A549 (cell line): Measurements from ENCODE around the gene PKM. TPM values are rescaled to one million over a fixed set of nuclear protein-coding genes. Genes with fewer than 3 reads are reported as not detected.

ENCODE experiments used
- ATAC-seq, 2 experiments: fragments of 200-7000 bp in 1 of 2; fragments of >200 bp in 1 of 2; cut with Nextera tagmentation in 1 of 2; cut with Tn5 transposase in 1 of 2; 3 replicates each; pipeline versions ENCODE4 v1.8.0 to v1.9.1; 2018 to 2020; ENCODE audit warnings: mild to moderate bottlenecking in 1 of 2, moderate library complexity in 1 of 2
- CTCF ChIA-PET: fragments of 300-600 bp; sonication (Branson Sonifier 250); formaldehyde crosslinking; extraction: SDS; loops from one replicate; lab custom pipeline; 2021; ENCODE audit warnings: antibody characterized with exemption, inconsistent platforms; lab: Yijun Ruan, JAX
- POLR2A ChIA-PET: fragments of 350-600 bp; formaldehyde crosslinking; extraction: SDS; loops from one replicate; lab custom pipeline; 2021; ENCODE audit warnings: antibody characterized with exemption, inconsistent platforms; lab: Yijun Ruan, JAX
- DNase-seq, 2 experiments: peaks; one replicate each; pipeline versions ENCODE4 v3.0.0 to v3.0.0-alpha.2; 2011 to 2016; ENCODE audit warnings: low read depth in 1 of 2, low spot score in 1 of 2
- FAIRE-seq: peaks from 2 replicates; lab custom pipeline; 2011; peaks lifted over from hg19 to GRCh38; lab: Jason Lieb, UNC
- H3K27ac ChIP-seq, 2 experiments: fragments of >200 bp; sonication (Bioruptor Twin); formaldehyde crosslinking; 3 replicates each; pipeline ENCODE4 v1.5.1; 2016 to 2017
- H3K4me1 ChIP-seq: fragments of >200 bp; sonication (Bioruptor Twin); formaldehyde crosslinking; 3 replicates; pipeline ENCODE4 v1.6.1; 2016
- H3K4me2 ChIP-seq: fragments of >200 bp; sonication (Bioruptor Twin); formaldehyde crosslinking; 3 replicates; pipeline ENCODE4 v1.6.1; 2016
- H3K4me3 ChIP-seq: fragments of >200 bp; sonication (Bioruptor Twin); formaldehyde crosslinking; 3 replicates; pipeline ENCODE4 v1.5.1; 2016
- H3K9me3 ChIP-seq: fragments of >200 bp; sonication (Bioruptor Twin); formaldehyde crosslinking; 3 replicates; pipeline ENCODE4 v1.6.1; 2016
- BCL3 ChIP-seq: fragments of >200 bp; sonication (Bioruptor Twin); formaldehyde crosslinking; IDR thresholded peaks from 3 replicates; pipeline ENCODE4 v1.6.1; 2016
- BHLHE40 ChIP-seq: IDR thresholded peaks from 2 replicates; pipeline ENCODE4 v1.6.1; 2012; ENCODE audit warnings: low read depth, low read length, inconsistent platforms
- CBX8 ChIP-seq: fragments of 200-600 bp; sonication (generic); IDR thresholded peaks from 2 replicates; pipeline ENCODE4 v1.6.1; 2016
- CHD2 ChIP-seq: fragments of 150-350 bp; IDR thresholded peaks from 2 replicates; pipeline ENCODE4 v1.6.1; 2014; ENCODE audit warnings: low read length; ENCODE audit not compliant: partially characterized antibody
- EHMT2 ChIP-seq: fragments of 200-600 bp; sonication (generic); IDR thresholded peaks from 2 replicates; pipeline ENCODE4 v1.6.1; 2016; ENCODE audit warnings: antibody characterized with exemption, low read depth, mild to moderate bottlenecking, moderate library complexity
- FOSL2 ChIP-seq, 2 experiments: fragments of 450-650 bp in 1 of 2; fragments of >200 bp in 1 of 2; sonication (Bioruptor Twin) in 1 of 2; formaldehyde crosslinking; IDR thresholded peaks; 2 replicates each; pipeline versions ENCODE4 v1.5.0 to v1.6.1; 2016 to 2020; ENCODE audit warnings: mild to moderate bottlenecking in 1 of 2, moderate library complexity in 1 of 2
- HDAC2 ChIP-seq: fragments of 200-600 bp; sonication (generic); IDR thresholded peaks from 2 replicates; pipeline ENCODE4 v1.6.1; 2016
- HOXA7 ChIP-seq: fragments of 250-450 bp; sonication (Bioruptor Pico); IDR thresholded peaks from 2 replicates; pipeline ENCODE4 v1.5.0; 2020; ENCODE audit warnings: mild to moderate bottlenecking, moderate library complexity
- JUNB ChIP-seq: fragments of >200 bp; sonication (Bioruptor Twin); formaldehyde crosslinking; IDR thresholded peaks from 2 replicates; pipeline ENCODE4 v1.6.1; 2016
- MAFK ChIP-seq: fragments of 450-650 bp; IDR thresholded peaks from 2 replicates; pipeline ENCODE4 v1.6.1; 2014; ENCODE audit not compliant: partially characterized antibody
- MYC ChIP-seq: IDR thresholded peaks from 2 replicates; pipeline ENCODE4 v1.6.1; 2012; ENCODE audit warnings: mild to moderate bottlenecking, inconsistent platforms, low read length, improper control_type of control experiment, borderline replicate concordance
- NFE2L2 ChIP-seq: fragments of 150-350 bp; conservative IDR thresholded peaks from 2 replicates; pipeline ENCODE4 v1.6.1; 2014; ENCODE audit warnings: low read length
- NPAS2 ChIP-seq: fragments of 250-450 bp; sonication (Bioruptor Pico); IDR thresholded peaks from 2 replicates; pipeline ENCODE4 v1.8.0; 2022; ENCODE audit warnings: mild to moderate bottlenecking, moderate library complexity, borderline replicate concordance
- POLR2AphosphoS2 ChIP-seq: conservative IDR thresholded peaks from 2 replicates; pipeline ENCODE4 v1.6.1; 2012; ENCODE audit warnings: low read length, improper control_type of control experiment, inconsistent platforms
- SREBF2 ChIP-seq: fragments of 450-650 bp; IDR thresholded peaks from 2 replicates; pipeline ENCODE4 v1.6.1; 2014; ENCODE audit warnings: mild to moderate bottlenecking, moderate library complexity
- TFCP2L1 ChIP-seq: fragments of 250-450 bp; sonication (Bioruptor Pico); IDR thresholded peaks from 2 replicates; pipeline ENCODE4 v1.5.0; 2021; ENCODE audit warnings: mild to moderate bottlenecking
- ZC3H11A ChIP-seq: fragments of 450-650 bp; IDR thresholded peaks from 2 replicates; pipeline ENCODE4 v1.6.1; 2014; ENCODE audit warnings: antibody characterized with exemption, mild to moderate bottlenecking
- ZFP36 ChIP-seq: fragments of 450-650 bp; IDR thresholded peaks from 2 replicates; pipeline ENCODE4 v1.6.1; 2014; ENCODE audit warnings: borderline replicate concordance; ENCODE audit not compliant: partially characterized antibody
- WGBS: methylation state at CpG from one replicate; pipeline ENCODE4 v1.1.6; 2017; ENCODE audit errors: missing lambda C conversion rate; 5-methylcytosine and 5-hydroxymethylcytosine counted together
- polyA plus RNA-seq, 4 experiments: library from polyadenylated mRNA; depleted of rRNA in 3 of 4; stranded (reverse); fragments of >200 nt; fragmentation: RNase III in 1 of 4; extraction: RNeasy Plus Mini Kit Qiagen cat#74134 plus additional on column Dnase treatment in 1 of 4; gene quantifications; 2 replicates in 3 of 4; 3 replicates in 1 of 4; pipeline ENCODE4 v1.2.3, GENCODE V29; 2011 to 2017
- TF ChIP-seq, protein P1 (sequence below): IDR thresholded peaks from 2 replicates; pipeline ENCODE4 v1.6.1; 2012
- TF ChIP-seq, protein P2 (sequence below): IDR thresholded peaks from 2 replicates; pipeline ENCODE4 v1.6.1; 2012
- TF ChIP-seq, protein P3 (sequence below): IDR thresholded peaks from 2 replicates; pipeline ENCODE4 v1.6.1; 2012; ENCODE audit warnings: low read depth, borderline replicate concordance

Gene PKM
- polyA plus RNA-seq, 2 of the 4 experiments (the other 2 are of a cell fraction), result 3,443 to 3,848 TPM

GRCh38 chr15:72227720-72228119 lies 3.3 kb downstream of the PKM start:
- Histone ChIP-seq H3K4me1 (peaks cover 54% of the 10 kb centered on the region), H3K4me2 (peak overlapping the region; percentile 97), H3K27ac (peak overlapping the region; percentile 97)
- 2% methylated on average over 4 of the region's 4 CpGs for WGBS
- CTCF ChIA-PET, result interaction anchor here (0.6 to 31.1 kb wide), 7 partner anchors 10 to 279 kb away, joined by 3 to 644 read pairs (median 6); partner anchors contain the start of gene GRAMD2A
- no peak for FAIRE-seq
- peak; percentile 49; the same call in 1 of the 2 replicates for TF ChIP-seq TFCP2L1
- no peak for TF ChIP-seq NPAS2 (CRISPR knock-in tag)
- no peak for TF ChIP-seq ZC3H11A
- no peak for TF ChIP-seq SREBF2
- TF ChIP-seq HOXA7, result no peak
- TF ChIP-seq HDAC2, result no peak
- peak; percentile 48; the same call in 1 of the 2 replicates for TF ChIP-seq NFE2L2
- TF ChIP-seq CHD2, result no peak
- TF ChIP-seq, protein P1, sequence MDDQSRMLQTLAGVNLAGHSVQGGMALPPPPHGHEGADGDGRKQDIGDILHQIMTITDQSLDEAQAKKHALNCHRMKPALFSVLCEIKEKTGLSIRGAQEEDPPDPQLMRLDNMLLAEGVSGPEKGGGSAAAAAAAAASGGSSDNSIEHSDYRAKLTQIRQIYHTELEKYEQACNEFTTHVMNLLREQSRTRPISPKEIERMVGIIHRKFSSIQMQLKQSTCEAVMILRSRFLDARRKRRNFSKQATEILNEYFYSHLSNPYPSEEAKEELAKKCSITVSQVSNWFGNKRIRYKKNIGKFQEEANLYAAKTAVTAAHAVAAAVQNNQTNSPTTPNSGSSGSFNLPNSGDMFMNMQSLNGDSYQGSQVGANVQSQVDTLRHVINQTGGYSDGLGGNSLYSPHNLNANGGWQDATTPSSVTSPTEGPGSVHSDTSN, result no peak
- peak; percentile 62 for TF ChIP-seq MAFK
- TF ChIP-seq, all 56 proteins: peak for 3
- DNase-seq (no peak), ATAC-seq (no peak)
- POLR2A ChIA-PET, result interaction anchor here (0.6 to 2.5 kb wide), 12 partner anchors 9 to 475 kb away, joined by 3 to 48 read pairs (median 6); partner anchors contain the start of genes GRAMD2A, MYO9A and SENP8
- Histone ChIP-seq H3K4me3 (peak overlapping the region; percentile 91), H3K9me3 (no peaks in the 10 kb centered on the region)

GRCh38 chr15:72227192-72227586 lies 3.8 kb downstream of the PKM start:
- H3K4me1 ChIP-seq, result peaks cover 55% of the 10 kb centered on the region
- no peaks in the 10 kb centered on the region for H3K9me3 ChIP-seq
- TF ChIP-seq MYC (0 out of 2 replicates have a peak, but pooled peaks have one; percentile 4), EHMT2 (0 out of 2 replicates have a peak, but pooled peaks have one; percentile 29), BHLHE40 (no peak), FOSL2 (IDR thresholded peaks at IDR 0.05) (peak; percentile 66), FOSL2 (CRISPR knock-in tag; IDR thresholded peaks at IDR 0.05) (peak; percentile 81), JUNB (peak; percentile 28; the same call in 1 of the 2 replicates)
- ATAC-seq (no peak), DNase-seq (peak in 1 of 2 experiments; percentile 71), FAIRE-seq (no peak)
- ChIA-PET CTCF (interaction anchor here (0.7 to 31.1 kb wide), 18 partner anchors 11 to 475 kb away, joined by 3 to 644 read pairs (median 4); partner anchors contain the start of gene GRAMD2A), POLR2A (interaction anchor here (1.1 to 2.5 kb wide), 17 partner anchors 9 to 475 kb away, joined by 3 to 48 read pairs (median 7); partner anchors contain the start of genes GRAMD2A, MYO9A and SENP8)
- peak overlapping the region; percentile 97 for H3K27ac ChIP-seq
- H3K4me2 ChIP-seq, result peak overlapping the region; percentile 97
- H3K4me3 ChIP-seq, result peak overlapping the region; percentile 91
- WGBS, result 2% methylated on average over 8 of the region's 8 CpGs

DNA sequence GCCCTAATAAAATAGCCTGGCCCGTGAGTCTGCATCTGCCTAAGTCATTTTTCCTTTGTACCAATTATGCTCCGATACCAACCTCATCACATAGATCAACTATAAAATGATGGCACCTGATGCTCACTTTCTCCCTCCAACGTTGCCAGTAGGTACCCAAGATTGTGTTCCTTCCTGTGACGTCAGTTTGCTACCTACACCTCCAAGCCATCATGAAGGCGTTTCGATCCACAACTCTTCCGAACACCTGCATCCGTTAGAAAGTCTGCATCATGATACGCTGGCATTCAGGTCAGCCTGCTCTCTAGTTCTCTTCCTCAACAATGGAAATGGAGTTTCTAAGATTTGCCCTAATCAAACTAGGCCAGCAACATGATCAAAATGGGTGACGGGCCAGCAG lies 7.7 kb downstream of the PKM start:
- WGBS, result 75% methylated on average over 10 of the region's 10 CpGs

More for the DNA sequence above, 7.7 kb downstream of the PKM start:
- POLR2A ChIA-PET, result interaction anchor here (0.5 to 4.3 kb wide), 3 partner anchors 8 to 153 kb away, joined by 3 to 37 read pairs (median 3); partner anchors contain the start of genes HEXA and PKM
- FAIRE-seq (no peak), DNase-seq (no peak), ATAC-seq (no peak)
- H3K9me3 ChIP-seq, result no peaks in the 10 kb centered on the region
- peaks cover 94% of the 10 kb centered on the region for H3K4me1 ChIP-seq
- 0 out of 3 replicates have a peak overlapping the region, but pooled peaks have one; percentile 8 for H3K4me3 ChIP-seq
- TF ChIP-seq MAFK (no peak), NFE2L2 (no peak), ZFP36 (no peak), CBX8 (no peak), POLR2AphosphoS2 (0 out of 2 replicates have a peak, but pooled peaks have one; percentile 33), BCL3 (no peak)
- TF ChIP-seq, protein P2, sequence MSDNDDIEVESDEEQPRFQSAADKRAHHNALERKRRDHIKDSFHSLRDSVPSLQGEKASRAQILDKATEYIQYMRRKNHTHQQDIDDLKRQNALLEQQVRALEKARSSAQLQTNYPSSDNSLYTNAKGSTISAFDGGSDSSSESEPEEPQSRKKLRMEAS, result no peak
- TF ChIP-seq, protein P3, sequence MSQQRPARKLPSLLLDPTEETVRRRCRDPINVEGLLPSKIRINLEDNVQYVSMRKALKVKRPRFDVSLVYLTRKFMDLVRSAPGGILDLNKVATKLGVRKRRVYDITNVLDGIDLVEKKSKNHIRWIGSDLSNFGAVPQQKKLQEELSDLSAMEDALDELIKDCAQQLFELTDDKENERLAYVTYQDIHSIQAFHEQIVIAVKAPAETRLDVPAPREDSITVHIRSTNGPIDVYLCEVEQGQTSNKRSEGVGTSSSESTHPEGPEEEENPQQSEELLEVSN, result no peak
- H3K4me2 ChIP-seq, result peak overlapping the region; percentile 64
- peak overlapping the region in 1 of 2 experiments; percentile 64; a peak in 3 of 6 replicates for H3K27ac ChIP-seq
- CTCF ChIA-PET, result interaction anchor here (2.6 to 31.1 kb wide), 3 partner anchors 5 to 62 kb away, joined by 8 to 644 read pairs (median 644); partner anchors contain the start of genes GRAMD2A and PKM
